NCI-H2227 treated with DMSO at 0.1 percent for 48 hours (cell line): ENCODE measurements around the gene ASMTL.
"Not testable (repeated sequence)": the region's sequence is repeated elsewhere in the genome, so short reads cannot be mapped to it uniquely, and the experiment has no call there.

Source experiments
- DNase-seq: peaks from one replicate; lab custom pipeline; 2025; lab: John Stamatoyannopoulos, UW

ASMTL gene

DNA sequence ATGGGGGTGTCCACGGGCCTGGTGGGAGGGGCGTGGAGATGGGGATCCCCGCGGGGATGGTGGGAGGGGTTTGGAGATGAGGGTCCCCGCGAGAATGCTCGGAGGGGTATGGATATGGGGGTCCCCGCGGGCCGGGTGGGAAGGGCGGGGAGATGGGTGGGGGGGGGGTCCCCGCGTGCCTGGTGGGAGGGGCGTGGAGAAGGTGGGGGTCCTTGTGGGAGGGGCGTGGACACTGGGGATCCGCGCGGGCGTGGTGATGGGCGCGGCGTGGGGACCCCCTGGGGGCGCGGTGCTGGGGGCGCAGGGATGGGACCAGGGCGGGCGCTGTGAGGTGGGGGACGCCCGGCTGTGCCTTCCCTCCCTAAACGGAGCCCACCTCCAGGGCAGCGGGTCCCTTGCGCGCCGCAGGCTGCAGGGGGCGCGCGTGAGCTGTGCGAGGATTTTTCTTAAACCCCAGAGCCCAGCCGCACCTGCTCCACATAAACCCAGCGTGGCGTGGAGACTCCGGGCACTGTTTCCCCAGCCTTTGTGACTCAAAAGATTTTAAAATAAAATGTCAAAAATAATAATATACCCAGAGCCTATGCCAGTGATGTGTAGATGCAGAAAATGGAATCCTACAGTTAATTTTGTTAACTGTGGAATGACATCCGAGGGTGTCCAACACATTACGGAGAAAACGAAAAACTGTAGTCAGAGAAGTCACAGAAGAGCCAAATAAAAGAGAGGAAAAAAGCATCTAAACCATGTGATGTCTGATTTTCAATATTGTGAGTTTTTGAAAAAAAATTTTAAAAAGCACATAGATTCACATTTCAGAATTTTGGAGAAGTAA, 1.5 kb upstream of the ASMTL start:
- DNase-seq: no peak

DNA sequence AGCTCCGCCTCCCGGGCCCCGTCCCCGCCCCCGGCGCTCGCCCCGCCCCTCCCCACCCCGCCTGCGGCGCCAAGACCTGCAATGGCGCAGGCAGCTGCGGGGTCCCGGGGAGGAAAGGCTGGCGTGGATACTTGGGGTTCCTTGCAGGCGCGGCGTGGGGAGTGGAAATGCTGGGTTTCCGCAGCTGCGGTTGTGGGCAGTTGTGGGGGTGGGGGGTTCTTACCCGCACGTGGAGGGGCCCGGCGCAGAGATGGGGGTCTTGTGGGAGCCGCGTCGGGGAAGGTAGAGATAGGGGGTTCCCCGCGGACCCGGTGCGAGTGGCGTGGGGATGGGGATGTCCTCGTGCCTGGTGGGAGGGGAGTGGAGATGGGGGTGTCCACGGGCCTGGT, 680 bp upstream of the ASMTL start:
- DNase-seq: no peak

- no peak for DNase-seq
Observed at GRCh38 chrX:1451661-1452515, 821 bp downstream of the ASMTL start.

DNA sequence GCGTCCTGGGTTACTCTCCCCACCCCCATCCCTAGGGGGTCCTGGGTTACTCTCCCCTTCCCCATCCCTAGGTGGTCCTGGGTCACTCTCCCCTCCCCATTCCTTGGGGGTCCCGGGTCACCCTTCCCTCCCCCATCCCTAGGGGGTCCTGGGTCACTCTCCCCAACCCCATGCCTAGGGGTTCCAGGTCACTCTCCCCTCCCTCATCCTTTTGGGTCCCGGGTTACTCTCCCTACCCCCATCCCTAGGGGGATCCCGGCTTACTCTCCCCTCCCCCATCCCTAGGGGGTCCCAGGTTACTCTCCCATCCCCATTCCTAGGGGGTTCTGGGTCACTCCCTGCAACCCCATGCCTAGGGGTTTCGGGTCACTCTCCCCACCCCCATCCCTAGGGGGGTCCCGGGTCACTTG, 1.5 kb downstream of the ASMTL start:
- no peak for DNase-seq

- no peak for DNase-seq
Observed at GRCh38 chrX:1450361-1451161, 2.1 kb downstream of the ASMTL start.

- no peak for DNase-seq
Observed at GRCh38 chrX:1449823-1450149, 2.9 kb downstream of the ASMTL start.

DNA sequence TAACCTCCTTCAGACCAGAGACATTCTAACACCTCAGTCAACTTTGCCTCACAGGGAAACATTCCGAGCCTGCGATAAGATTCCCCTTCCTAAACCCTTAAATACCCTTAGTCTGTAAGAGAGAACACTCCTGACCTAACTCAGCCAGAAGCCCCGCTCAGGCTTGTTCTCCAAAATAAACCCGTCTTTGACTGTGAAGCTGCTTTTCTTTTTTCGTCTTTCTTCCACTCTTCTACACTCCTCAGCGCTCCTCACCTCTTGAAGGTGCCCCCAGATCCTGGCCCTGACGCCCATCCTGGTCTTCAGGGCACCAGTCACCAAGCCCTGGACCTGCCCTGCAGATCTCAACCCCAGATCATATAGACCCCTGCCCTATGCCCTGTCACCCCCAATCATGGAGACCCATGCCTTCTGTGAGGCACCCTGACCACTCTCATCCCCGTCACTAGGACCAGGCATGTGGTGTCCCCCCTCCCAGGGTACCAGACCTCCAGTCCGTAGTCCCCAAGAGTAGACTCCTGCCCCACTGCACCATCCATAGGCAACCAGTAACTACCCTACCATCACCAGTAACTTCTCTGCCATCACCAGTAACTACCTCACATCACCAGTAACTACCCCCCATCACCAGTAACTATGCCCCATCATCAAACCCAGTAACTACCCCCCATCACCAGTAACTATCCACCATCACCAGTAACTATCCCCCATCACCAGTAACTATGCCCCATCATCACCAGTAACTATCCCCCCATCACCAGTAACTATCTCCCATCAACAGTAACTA, 3.5 kb downstream of the ASMTL start:
- DNase-seq: no peak

DNA sequence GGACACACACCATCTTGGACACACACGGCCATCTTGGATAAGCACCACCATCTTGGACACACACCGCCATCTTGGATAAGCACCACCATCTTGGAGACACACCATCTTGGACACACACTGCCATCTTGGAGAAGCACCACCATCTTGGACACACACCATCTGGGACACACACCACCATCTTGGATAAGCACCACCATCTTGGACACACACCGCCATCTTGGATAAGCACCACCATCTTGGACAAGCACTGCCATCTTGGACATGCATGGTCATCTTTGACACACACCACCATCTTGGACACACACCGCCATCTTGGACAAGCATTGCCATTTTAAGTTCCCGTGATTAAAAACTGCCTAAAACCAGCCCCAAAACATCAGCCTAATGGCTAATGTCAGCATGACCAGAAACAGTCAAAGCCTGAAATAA, 4.1 kb downstream of the ASMTL start:
- not testable (repeated sequence) for DNase-seq

DNA sequence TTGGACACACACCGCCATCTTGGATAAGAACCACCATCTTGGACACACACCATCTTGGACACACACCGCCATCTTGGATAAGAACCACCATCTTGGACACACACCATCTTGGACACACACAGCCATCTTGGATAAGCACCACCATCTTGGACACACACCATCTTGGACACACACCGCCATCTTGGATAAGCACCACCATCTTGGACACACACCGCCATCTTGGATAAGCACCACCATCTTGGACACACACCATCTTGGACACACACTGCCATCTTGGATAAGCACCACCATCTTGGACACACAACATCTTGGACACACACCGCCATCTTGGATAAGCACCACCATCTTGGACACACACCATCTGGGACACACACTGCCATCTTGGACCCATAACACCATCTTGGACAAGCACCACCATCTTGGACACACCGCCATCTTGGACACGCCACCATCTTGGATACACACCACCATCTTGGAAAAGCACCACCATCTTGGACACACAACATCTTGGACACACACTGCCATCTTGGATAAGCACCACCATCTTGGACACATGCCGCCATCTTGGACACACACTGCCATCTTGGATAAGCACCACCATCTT, 4.6 kb downstream of the ASMTL start:
- not testable (repeated sequence) for DNase-seq

- not testable (repeated sequence) for DNase-seq
Observed at GRCh38 chrX:1446984-1447968, 5.4 kb downstream of the ASMTL start.

DNA sequence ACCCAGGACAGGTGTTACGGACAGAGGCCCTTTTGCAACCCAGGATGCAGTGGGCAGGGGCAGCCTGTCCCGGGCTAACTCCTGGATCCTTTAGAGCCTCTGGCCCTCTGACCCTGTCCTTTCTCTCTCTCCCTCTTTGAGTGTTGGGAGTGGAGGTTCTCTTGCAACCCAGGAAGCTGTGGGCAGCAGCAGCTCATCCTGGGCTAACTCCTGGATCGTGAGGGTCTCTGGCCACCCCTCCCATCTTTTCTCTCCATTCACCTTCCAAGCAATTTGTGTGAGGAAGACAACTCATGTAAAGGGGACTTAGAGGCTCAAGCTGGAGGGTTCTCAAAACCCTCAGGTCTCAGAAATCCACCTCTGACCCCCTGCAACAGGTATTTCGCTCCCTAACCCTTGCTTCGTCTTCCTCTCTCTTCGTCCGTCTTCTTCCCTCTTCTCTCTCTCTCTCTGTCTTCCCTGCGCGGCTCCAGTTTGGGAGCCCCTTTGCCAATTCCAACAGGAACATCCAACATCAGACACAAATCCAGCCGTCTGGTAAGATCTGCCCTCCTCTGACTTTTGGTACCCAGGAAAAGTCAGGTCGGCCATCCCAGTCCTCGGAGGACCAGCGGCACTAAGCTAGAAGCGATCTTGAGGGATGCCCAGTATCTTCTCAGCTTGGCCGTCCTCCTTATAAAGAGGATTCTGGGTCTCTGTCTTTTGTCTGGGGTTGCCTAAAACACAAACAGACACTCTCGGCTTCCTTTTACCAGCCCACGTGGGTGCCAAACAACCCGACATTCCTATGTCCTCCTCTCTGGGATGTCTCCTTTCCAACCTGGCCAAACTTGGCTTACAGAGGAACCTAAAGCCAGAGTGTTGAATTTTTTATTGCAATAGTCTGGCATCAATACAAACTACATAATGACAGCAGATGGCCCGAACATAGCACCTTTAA, 7.9 kb downstream of the ASMTL start:
- no peak for DNase-seq

- DNase-seq: no peak
Observed at GRCh38 chrX:1443496-1444075, 9.1 kb downstream of the ASMTL start.

DNA sequence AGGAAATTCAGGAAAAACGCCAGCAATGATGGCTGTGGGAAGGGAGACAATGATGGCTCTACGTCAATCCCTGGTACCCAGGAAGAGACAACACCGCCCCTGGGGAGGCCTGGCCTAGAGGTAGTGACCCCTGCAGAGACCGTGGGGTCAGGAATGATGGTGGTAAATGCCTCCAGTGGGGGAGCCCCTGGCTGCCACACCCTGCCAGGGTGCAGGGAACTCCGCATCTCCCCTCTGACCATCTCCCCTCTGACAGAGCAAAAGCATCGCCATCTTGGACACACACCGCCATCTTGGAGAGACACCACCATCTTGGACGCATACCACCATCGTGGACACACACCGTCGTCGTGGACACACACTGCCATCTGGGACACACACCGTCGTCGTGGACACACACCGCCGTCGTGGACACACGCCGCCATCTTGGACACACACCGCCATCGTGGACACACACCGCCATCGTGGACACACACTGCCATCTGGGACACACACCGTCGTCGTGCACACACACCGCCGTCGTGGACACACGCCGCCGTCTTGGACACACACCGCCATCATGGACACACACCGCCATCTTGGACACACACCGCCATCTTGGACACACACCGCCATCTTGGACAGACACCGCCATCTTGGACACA, 9.9 kb downstream of the ASMTL start:
- no peak for DNase-seq

GRCh38 chrX:1442016-1442665, 10.6 kb downstream of the ASMTL start:
- no peak for DNase-seq

GRCh38 chrX:1440506-1440905, 12.2 kb downstream of the ASMTL start:
- no peak for DNase-seq

DNA sequence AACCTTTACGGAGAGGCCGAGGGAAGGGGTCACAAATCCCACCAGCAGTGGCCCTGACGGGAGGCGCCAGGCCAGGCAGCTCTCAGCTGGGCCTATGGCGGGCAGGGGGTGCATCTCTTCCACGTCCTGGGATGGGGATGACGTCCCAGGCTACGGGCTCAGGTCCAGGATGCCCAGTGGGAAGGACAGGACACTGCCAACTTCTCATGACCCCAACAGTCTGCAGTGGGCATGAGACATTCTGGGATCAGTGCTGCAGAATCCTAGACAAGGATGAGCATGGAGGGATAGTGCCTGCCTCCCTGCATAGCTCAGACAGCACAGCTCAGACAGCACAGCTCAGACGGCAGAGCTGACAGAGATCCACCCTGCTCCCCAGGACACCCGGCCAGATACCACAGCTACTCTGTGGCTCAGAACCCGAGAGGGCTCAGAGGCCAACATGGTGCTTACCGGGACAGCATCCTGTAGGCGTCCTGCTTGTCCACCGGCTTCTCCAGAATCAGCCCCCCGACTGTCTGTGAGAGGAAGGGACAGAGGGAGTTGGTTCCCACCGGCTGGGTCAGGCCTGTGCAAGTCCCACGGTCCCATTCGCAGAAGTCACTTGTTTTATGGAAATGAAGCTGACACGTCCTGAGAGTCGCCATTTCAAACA, 17.3 kb downstream of the ASMTL start:
- DNase-seq: no peak

- DNase-seq: no peak
Observed at GRCh38 chrX:1434871-1435240, 17.9 kb downstream of the ASMTL start.
